Renal pelvis (tissue), 4 donors: ENCODE measurements around the gene IQSEC1. TPM values are rescaled to one million over a fixed set of nuclear protein-coding genes. Genes with fewer than 3 reads are reported as not detected.

Source experiments
- DNase-seq: peaks from one replicate; pipeline ENCODE4 v3.0.0-alpha.2; 2013
- polyA plus RNA-seq, 3 donors: library from polyadenylated mRNA; unstranded; fragments of 120-200 nt; gene quantifications; one replicate each; pipeline ENCODE4 v1.2.1, GENCODE V29; 2013; ENCODE audit not compliant: insufficient read length in 3 of 3

Gene IQSEC1
- polyA plus RNA-seq, 3 donors = 33.0 to 40.4 (median 35.6) TPM

DNA sequence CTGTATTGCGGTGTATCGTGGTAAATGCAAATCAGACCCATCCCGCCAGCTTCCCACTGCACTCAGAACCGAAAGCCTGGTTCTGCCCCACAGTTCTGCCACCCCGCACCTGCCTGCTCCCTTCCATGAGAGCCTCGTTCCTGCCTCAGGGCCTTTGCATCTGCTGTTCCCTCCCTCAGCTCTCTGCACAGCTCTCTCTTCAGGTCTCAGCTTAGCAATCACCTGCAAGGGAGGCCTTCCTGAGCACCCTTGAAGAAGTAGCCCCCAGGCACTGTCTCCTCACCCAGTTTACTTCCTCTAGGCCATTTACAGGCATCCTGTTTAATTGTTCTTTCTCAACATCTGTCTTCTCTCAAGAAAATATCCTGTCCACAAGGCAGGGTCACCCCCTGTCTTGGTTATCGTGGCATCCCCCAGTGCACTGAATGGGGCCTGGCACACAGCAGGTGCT, 13.3 kb upstream of the IQSEC1 start:
- DNase-seq = no peak

GRCh38 chr3:13085846-13086179, 12.6 kb upstream of the IQSEC1 start:
- DNase-seq = no peak

- no peak for DNase-seq
These were observed 12.0 kb upstream of the IQSEC1 start for GRCh38 chr3:13085081-13085845.

DNA sequence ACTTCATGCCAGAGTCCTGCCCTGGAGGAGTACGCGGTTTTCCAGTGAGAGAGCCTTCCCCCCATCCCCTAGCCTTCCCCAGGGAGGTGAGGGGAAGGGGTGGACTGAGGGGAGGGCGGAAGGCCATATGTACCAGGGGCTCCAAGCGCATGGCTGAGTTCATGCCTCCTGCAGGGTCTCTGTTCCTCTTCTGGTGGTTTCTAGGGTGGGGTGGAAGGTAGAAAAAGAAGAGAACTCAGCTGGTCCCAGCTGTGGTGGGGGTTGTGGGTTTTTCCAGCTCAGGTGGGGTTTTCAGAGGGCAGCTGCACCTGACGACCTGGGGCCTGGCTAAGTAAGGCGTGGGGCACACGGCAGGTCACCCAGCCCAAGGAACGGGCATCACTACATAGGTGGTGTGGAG, 10.7 kb upstream of the IQSEC1 start:
- DNase-seq = no peak

- no peak for DNase-seq
These were observed 10.0 kb upstream of the IQSEC1 start for GRCh38 chr3:13083254-13083653.

DNA sequence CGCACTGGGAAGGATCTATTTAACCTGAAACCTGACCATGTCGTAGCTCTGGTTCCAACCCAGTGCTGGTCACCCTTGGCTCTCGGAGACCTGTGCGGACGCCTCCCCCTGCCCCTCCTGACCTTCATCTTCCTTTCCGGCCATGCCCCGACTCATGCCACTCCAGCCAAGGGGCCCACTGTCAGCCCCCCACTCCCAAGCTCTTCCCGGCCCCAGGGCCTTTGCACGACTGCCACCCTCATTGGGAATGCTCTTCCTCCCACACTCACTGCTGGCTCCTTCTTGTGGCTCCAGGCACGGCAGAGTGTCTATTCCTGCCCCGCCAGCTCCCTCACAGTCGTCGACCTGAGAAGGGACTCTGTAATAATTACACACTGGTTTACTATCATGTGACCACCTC, 9.4 kb upstream of the IQSEC1 start:
- DNase-seq = no peak

DNA sequence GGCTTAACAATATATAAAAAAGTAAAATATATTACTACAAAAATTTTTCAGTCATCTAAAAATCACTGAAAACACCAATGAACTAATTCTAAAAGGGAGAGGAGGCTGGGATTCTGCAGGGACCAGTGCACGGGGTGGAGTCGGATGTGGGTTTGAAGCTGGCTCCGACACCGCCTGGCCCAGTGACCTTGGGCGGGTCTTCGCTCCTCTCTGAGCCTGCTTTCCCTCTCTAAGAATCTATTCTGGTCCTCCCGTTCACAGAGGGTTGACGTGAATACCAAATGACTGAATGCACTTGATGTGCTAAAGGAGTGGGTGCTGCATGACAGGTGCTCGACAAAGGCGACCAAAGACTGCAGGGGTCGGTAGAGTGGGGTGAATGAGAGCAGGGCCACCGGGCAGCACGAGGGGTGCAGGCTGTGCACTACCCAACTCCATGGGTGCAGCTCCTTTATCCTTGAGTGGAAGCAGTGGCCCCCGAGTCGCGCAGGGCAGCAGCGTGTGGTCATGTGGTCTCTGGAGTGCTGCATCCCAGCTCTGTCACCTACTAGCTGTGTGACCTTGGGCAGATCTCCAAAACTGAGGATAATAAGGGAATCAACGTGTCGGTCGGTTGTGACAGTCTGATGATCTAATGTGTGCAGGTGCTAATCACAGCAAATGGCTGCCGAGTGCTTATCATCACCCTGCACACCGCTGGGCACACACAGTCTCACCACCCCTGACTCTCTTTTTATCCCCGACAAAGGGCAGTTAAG, 8.6 kb upstream of the IQSEC1 start:
- DNase-seq = no peak

- DNase-seq = no peak
These were observed 7.4 kb upstream of the IQSEC1 start for GRCh38 chr3:13080591-13080990.

DNA sequence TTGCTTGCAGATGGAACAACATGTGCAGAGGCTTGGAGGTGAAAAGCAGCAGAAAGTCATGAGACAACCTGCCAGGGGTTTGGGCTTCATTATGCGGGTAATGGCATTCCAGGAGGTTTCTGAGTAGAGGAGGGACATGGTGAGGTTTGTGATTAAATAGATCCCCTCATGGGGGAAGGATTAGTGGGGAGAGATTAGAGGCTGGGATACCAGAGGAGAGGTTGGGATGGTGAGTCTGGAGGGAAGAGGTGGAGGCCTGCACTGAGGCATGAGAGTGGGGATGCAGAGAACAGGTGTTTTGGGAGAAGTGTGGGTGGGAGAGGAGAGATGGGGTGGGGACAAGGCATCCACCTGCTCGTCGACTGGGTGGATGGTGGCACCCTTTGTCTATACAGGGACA, 6.8 kb upstream of the IQSEC1 start:
- DNase-seq = no peak

DNA sequence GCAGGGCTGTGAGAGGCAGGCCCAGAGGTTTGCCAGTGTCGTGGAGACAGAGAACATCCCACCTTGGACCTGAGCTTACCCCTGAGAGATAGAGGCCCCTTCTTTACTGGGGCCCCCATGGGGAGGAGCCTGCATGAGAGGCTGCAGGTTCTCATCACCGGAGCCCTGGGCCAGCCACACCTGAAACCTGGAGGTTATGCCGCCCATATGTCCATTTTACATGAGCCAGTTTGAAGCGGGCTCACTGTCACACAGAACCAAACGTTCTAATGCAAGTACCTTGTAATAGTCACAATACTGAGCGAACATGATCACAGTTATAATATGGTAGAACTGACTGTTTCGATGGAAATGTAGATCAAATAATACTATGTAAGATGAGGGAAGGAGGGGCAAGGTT, 6.3 kb upstream of the IQSEC1 start:
- no peak for DNase-seq

DNA sequence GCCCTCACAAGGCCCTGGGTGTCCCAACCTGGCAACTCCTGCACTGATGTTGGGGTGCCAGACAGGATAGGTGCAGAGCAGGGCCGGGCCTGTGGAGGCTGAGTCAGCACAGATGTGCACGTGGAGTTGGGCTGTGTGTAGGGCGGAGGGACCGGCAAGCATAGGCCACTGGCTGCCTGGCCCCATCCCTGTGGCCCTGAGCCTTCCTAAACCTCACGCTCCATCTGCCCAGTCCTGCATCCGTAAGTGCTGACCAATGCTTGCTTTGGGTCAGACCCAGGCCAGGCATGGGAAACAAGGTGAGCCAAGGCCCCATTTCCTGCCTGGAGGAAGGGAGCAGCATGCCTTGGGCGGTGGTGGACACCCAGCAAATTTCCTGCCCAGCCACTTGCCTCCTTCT, 5.8 kb upstream of the IQSEC1 start:
- no peak for DNase-seq

DNA sequence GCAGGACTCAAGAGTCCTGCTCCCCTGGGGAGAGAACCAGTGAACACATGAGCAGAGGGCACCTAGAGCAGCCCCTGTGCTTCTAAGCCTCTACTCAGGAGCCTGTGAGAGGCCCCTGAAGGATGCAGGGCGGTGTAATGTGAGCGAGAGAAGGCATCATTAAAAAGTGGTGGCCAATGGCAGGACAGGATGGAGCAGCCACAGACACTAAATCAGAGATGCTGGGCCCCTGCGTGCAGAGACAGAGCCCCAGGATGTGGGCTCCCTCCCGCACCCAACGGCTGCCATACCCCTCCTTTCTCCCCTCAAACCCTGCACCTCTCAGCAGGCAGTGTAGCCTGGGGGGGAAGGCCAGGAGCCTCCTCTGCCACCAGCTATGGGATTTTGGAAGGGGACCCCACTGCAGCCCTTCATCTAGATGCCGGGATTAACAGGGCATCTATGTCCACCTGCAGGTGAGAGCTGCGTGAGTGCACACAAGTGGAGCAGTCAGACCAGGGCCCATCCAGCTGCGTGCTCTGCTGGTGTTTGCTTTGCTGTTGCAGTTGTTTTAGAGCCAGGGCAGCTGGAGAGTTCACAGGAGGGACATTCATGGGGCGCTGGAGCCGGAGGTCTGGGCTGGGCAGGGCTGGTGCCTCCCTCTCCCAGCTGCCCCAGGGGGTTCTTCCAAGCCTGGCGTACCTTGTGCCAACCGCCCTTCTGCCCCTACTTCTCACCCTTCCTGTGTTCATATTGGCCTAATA, 5.1 kb upstream of the IQSEC1 start:
- DNase-seq = peak; percentile 28

GRCh38 chr3:13077431-13078162, 4.4 kb upstream of the IQSEC1 start:
- no peak for DNase-seq

DNA sequence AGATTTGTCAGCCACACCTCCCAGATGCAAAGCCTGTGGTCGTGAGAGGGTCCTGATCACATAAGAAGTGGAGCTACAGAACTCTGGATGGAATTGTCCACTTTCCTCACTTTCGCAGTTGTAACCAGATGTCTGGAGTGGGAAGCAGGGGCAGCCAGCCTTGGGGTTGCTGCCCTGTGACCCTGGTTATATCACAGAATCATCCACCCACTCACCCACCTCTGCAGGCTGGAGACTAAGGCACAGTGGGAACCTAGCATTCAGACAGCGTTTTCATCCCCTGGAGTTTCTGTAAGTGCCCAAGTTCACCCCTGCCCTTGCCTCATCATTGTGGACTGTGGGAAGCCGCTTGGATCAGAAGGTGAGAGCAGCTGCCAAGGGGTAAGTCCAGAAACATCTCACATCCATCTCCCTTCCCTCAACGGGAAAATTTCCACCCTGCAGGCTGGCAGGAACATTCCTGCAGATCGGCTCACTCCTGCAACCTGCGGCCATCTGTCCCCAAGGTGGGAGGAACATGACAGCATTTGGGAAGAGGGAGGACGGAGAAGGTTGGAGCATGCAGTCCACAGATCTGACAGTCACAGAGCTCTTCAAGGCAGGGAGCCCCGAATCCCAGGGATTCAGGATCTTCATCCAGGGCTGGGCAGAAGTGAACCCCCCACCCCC, 2.9 kb upstream of the IQSEC1 start:
- DNase-seq = no peak

DNA sequence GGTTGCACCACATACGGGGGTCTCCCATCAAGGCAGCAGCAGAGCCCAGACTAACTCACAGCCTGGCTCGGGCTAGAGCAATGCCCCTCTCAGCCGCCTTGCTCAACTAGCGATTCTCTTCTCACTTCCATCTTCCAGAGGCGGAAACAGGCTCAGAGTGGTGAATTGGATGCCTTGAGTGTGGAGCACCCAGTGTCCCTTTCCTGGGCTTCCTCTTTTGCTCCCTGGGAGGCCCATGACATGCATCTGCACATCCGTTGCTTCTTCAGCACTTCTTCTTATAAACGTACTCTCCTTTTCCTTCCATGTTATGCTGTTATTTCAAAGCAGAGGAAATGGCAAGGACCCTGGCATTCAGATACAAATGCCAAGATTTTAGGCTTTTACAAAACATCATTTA, 2.1 kb upstream of the IQSEC1 start:
- DNase-seq = no peak

DNA sequence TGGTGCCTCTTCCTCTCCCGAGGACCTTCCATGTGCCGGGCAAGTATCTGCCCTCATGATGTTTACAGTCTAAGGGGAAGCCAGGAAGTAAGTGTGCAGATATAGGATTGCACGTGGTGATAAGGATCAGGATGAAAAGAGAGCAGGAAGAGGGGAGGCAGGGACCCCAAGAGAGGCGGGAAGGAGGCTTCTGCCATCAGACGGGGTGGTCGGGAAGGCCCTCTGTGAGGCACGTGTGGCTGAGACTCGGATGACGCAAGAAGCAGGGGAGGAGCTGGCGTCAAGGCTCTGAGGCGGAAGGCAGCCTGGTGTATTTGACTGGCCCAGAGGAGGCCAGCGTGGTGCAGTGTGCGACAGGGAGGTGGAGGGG, 762 bp upstream of the IQSEC1 start:
- DNase-seq = no peak

DNA sequence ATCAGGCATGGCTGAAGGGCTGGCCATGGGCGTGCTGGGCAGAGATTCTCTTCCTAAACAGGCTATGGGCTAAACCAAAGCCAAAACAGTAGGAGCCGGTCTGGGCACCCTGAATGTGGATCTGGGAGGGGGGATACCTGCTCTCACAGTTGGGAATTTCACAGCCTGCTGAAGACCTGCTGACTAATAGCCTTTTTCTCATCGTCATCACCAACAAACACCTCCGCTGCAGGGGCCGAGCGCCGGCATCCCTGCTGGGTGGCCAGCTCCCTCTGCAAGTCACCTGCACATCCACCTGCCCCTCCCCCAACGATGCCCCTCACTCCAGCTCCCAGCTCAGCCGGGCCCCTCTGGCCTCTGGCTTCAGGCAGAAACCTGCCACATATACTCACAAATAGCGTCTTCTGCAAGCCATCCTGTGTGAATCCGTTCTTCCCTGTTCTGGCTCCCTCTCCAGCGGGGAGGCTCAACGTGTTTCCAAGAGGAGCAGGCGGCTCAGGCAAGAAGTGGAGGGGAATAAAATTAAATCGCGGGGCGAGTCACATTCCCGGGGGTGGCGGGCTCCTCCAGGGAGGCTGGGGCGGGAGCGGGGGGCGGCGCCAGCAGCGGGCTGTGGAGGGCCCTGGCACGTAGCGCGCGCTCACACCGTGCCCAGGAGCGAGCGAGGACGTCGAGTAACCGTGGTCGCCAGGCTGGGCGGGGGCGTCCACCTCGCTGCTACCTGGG, 466 bp downstream of the IQSEC1 start:
- DNase-seq = no peak

DNA sequence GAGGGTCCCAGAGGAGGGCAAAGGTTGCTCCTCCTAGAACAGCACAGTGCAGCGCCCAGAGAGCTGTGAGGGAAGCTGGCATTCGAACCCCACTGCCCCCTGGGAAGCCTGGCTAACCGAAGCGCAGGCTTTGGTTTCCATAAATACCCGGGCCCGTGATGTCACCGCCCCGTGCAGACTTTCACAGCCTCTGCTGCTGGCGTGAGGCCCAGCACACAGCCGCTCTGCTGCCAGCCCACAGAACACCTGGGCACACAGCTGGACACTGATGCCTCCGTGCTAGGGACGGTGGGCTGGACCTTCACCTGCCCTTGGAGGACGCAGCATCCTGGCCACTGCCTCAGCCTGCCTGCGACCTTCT, 1.0 kb downstream of the IQSEC1 start:
- DNase-seq = no peak

GRCh38 chr3:13071695-13072094, 1.5 kb downstream of the IQSEC1 start:
- DNase-seq = no peak

DNA sequence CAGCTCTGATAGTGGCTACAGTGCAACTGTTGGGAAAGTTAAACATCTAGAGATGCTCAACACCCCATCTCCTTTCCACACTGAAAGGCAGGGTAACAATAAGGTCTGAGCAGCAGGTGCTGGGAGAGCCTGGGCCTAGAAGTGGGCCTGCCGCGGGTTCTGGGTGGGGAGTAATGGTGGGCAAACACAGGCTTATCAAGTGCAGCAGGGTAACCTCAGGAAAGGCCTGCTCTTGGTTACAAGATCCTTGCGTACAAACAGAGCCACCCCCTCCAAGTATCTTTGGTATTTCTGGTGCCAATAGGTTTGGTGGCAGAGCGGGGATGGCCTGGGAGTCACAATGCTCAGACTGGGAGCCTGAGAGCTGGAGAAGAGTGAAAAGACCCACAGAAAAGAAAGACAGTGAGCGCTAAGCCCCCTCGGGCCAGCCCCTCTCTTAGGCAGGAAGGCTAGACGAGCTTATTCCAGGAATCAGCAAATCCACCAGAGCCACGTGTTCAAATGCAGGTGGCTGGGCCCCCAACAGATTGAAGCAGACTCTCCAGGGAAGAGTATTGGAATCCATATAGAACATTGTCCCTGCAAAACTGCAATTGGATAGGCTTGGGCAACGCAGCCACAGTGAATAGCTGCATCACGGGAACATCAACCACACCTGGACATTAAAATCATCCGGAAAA, 2.7 kb downstream of the IQSEC1 start:
- DNase-seq = no peak

DNA sequence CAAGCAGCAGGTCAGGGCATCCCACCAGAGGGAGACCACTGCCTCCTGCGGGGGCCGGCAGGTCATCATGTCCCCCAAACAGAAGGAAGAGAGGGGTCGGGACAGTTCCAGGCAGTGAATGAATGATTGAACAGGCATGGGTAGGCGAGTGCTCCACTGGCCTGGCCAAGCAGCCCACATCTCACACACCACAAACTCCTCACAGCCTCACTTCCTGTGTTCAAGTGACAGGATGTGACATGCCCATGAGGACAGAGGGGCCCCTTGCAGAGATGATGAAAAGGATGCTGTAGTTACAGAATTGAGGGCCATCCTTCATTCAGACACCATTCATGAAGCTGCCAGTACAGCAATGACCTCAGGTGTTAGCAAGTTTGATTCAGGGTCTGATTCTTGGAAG, 3.7 kb downstream of the IQSEC1 start:
- no peak for DNase-seq
